LNCaP clone FGC (cell line): Measurements from ENCODE around the gene SAXO1.

Source experiments
- DNase-seq: peaks from one replicate; pipeline ENCODE4 v3.0.0-alpha.2; 2011; ENCODE audit warnings: low read depth
- H3K4me3 ChIP-seq: 2 replicates; pipeline ENCODE4 v1.5.1; 2011; ENCODE audit warnings: mild to moderate bottlenecking, low read depth, low read length, control low read depth
- CTCF ChIP-seq: IDR thresholded peaks from 2 replicates; pipeline ENCODE4 v1.5.1; 2012; ENCODE audit warnings: mild to moderate bottlenecking; ENCODE audit not compliant: control insufficient read depth, insufficient read depth; ENCODE audit errors: extremely low read depth

The SAXO1 gene

GRCh38 chr9:19033015-19033414 lies at the start of gene SAXO1:
TSS of gene SAXO1 (minus strand) at chr9:19033209. CDS start at chr9:19032908, 301 bp downstream.
- H3K4me3 ChIP-seq = no peak within 1 kb of the TSS
- no peak for TF ChIP-seq CTCF
- no peak for DNase-seq

GRCh38 chr9:19074836-19075235 lies 41.8 kb upstream of the SAXO1 start:
- no peak for DNase-seq
- no peak for TF ChIP-seq CTCF
- no peak overlapping the region for H3K4me3 ChIP-seq

GRCh38 chr9:19074229-19074628 lies 41.2 kb upstream of the SAXO1 start:
- no peak for TF ChIP-seq CTCF
- H3K4me3 ChIP-seq = no peak overlapping the region
- no peak for DNase-seq

GRCh38 chr9:19057033-19057432 lies 24.0 kb upstream of the SAXO1 start:
- DNase-seq = no peak
- no peak for TF ChIP-seq CTCF
- H3K4me3 ChIP-seq = no peak overlapping the region

- peak overlapping the region; percentile 91 for H3K4me3 ChIP-seq
- TF ChIP-seq CTCF = no peak
- DNase-seq = no peak
Observed at GRCh38 chr9:19050637-19051591, 17.9 kb upstream of the SAXO1 start.

- peak overlapping the region; percentile 91 for H3K4me3 ChIP-seq
- no peak for TF ChIP-seq CTCF
- no peak for DNase-seq
Observed at GRCh38 chr9:19049917-19050636, 17.1 kb upstream of the SAXO1 start.
